ACHN (cell line): ENCODE results near the gene HSD11B2.

Experiments
- DNase-seq: peaks from one replicate; pipeline ENCODE4 v3.0.0-alpha.2; 2015
- in situ Hi-C: cut with HindIII; loops from 2 replicates; pipeline ENCODE4 v1.10.0; 2017; ENCODE audit warnings: low sequenced_read_pairs, low pct_ligation_motif_present, low pct_unique_long_range_greater_than_20kb

HSD11B2 gene

DNA sequence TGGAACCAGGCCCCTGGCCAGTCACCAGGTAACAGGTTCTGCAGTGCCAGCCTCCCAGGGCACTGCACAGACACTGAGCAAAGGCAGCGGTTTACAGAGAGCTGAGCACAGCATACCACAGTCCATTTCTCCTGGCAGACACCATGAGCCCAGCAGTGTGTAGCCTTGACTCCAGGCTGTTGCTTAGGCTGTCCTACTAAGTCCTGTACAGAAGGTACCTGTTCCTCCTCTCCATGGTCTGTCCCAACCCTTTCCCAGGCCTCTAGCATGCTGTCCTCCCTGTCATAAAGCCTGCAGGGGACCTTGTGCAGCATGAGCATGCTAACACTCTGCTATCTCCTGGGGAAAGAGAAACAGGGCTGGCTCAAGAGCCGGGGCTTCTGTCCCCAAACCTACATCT is 30.0 kb downstream of the HSD11B2 start:
- in situ Hi-C loops = no loop called here
- DNase-seq = no peak

DNA sequence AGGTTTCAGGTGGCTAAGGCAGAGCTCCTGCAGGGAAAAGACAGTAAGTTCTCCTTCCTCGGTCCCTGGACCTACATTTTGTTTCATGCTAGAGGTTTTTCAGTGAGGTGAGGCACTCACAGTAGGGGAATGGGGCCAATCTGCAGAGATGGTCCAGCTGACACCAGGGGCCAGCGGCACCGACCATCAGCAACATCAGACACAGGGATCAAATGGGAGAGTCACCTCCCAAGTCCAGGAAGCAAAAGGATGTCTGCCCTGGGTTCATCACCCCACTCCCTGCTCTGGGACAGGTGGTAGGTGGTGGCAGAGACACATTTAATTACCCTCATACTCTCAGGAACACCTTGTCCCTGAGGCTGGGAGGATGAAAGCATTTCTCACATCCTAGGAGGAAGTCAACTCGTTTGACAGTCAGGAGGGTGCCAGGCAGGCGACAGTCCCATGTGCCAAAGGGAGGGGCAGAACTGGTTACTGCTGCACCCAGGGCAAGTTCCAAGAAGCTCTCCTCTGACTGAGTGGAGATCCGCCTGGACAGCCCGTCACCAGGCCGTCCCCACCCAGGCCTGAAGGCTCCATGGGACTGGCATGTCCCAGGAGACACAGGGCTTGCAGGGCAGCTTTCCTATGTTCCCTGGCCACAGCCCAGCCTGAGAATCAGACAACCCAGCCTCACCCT is 30.8 kb downstream of the HSD11B2 start:
- DNase-seq = no peak
- in situ Hi-C loops = no loop called here

DNA sequence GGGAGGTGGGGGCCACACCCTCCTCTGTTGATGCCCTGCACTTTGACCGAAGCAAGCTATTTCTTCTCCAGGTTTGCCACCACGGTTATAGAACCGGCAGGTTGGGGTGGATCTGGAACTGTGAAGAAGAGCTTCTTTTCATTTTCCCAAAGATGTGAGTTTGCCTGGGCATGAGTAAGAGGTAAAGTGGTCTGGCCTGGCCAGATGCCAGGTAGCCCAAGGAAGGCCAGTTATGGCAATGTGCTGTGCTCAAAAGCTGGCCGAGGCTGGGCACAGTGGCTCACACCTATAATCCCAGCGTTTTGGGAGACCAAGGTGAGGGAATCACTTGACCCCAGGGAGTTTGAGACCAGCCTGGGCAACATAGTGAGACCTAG is 31.3 kb downstream of the HSD11B2 start:
- DNase-seq = no peak
- in situ Hi-C loops = no loop called here

DNA sequence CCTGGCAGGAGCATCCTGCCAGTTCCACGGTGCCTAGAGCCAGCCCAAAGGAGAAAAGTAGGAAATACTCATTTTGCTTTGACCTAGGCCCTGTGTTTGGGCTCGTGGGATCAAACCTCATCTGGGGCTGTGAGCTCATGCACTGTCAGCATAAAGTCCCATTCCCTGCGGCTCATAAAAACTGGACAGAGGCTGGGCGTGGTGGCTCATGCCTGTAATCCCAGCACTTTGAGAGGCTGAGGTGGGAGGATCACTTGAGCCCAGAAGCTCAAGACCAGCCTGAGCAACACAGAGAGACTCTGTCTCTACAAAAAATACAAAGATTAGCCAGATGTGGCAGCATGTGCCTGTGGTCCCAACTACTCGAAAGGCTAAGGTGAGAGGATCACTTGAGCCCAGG is 32.1 kb downstream of the HSD11B2 start:
- DNase-seq = no peak
- in situ Hi-C loops = no loop called here

DNA sequence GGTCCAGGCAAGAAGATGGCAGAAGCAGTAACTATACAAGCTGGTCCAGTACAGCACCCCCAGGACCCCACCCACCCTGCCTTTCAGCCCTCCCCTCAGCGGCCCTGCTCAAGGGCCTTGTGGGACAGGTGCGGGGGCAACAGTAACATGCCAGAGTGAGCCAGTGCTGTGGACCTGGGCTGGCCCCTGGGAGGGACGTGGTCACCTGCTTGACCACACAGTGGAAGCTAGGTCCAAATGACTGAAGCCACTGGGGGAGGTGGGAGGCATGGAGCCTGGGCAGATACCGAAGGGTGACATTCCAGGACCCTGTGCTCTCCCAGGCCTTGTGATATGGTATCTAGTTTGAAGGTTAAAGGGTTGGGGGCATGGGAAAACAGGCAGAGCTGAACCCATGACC is 32.8 kb downstream of the HSD11B2 start:
- in situ Hi-C loops = no loop called here
- no peak for DNase-seq

DNA sequence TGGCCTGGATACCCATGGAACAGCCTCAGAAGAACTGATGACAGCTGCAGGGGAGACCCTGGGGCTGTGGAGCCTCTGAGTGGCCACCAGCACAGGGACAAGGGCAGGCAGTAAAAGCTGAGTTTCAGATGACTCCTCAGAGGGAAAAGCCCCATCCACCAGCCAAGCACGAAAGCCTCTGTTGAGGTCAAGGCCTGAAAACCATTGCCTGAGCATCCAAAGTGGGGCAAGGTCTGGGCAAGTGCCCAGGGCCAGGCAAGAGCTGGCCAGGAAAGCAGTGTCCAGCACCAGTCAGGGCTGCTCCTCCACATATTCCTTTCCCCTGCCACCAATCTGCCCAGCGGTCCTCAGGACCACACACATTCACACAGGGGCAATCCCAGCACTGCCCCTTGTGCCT is 33.6 kb downstream of the HSD11B2 start:
- in situ Hi-C loops = no loop called here
- no peak for DNase-seq

DNA sequence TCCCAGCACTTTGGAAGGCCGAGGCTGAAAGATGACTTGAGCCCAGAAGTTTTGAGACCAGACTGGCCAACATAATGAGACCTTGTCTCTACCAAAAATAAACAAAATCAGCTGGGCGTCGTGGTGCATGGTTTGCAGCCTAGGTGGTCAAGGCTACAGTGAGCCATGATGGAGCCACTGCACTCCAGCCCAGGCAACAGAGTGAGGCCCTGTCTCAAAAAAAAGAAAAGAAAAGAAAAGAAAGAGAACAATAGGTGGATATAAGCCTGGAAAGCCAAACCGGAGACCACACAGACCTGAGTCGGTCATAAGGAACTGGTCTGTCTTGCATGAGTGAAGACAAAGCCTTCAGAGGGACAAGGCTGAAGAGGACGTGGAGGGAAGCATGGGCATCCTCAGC is 35.7 kb downstream of the HSD11B2 start:
- in situ Hi-C loops = no loop called here
- no peak for DNase-seq

DNA sequence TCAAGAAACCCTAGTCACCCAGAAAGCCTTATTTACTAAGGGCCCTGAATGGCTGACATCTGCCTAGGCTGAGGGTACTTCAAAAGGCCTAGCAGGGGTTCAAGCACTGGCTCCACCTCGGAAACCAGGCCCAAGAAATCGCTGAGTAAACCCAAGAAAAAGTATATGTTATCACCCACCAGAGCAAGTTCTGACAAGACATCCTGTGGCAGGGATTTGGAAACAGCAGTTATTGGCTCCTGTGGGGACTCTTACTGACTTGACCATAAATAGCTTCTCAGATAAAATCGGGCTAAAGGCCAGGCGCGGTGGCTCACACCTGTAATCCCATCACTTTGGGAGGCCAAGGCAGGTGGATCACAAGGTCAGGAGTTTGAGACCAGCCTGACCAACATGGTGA is 37.8 kb downstream of the HSD11B2 start:
- DNase-seq = no peak
- in situ Hi-C loops = no loop called here

DNA sequence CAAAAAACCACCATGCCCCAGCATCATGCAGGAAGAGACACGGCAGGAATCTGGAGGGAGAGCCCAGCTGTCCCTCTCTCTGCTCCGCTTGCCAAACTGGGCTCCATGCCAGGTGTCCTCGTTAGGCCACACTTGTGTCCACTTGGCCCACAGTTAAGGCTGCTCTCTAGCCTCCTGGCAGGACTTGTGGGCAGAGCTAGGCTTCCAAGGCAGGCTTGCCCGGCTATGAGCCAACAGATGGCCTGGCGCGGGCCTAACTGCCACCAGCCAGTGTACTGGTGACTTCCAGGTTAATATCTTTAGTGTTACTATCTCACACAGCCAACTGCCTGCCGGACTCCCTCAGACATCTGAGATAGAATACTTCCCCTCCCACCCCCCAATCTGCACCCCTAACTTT is 39.4 kb downstream of the HSD11B2 start:
- no peak for DNase-seq
- in situ Hi-C loops = no loop called here

DNA sequence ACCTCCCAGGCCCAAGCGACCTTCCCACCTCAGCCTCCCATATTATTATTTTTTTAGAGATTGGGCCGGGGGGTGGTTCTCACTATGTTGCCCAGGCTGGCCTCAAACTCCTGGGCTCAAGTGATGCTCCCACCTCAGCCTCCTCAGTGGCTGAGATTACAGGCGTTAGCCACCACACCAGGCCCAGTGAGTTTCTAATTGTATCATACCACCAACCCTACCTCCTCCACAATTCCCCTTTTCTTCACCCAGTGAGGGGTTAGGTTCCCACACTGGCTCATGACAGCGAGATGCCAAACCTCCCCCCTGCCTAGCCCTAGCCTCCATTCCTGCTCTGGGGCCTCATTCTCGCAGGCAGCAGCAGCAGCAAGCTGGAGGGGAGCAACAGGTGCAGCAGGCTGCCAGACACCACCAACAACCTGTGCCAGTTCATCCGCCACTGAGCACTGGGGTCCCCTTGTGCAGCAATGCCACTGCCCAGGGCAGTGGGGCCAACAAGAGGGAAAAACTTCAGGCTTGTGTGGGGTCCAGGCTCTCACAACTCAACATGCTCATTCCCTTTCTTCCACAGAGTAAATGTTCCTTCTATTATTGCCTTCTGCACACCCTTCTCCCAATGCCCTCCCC is 41.0 kb downstream of the HSD11B2 start:
- no peak for DNase-seq
- in situ Hi-C loops = no loop called here

DNA sequence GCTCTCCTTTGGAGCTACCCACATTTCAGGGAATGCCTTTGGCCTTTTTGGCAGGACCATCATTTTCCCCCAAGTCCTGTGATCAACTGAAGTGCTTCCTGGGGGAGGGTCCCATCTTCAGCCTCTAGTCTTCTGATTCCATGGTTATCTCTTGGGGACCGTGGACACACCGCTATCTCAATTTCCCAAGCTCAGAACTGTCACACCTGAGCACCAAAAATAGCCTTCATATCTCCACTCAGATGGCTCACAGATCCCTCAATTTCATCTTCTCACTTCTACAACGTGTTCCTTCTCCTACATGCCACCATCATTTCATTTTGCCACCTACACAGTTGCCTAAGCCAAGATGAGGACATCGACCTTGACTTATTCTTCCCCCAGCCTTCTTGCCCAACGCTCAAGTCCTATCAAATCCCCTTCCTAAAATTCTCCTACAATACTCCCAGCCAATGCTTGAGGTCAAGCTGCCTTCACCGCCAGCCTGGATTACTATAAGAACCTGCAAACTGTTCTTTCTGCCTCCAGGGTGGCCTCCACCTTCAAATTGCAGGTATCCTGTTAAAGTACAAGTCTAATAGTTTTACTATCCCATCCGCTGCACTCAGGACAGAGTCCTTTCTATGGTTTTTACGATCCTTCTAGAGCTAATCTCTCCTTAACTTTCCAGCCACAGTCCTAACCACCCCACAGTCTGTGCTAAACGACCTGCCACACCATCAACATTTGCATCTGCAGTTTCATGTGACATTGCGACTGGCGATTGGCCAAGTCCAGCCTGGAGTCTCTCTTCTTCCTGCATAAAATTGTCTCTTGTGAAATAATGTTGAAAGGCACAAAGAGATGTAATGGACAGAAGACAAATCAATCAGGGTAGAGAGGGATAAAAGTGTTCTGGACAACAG is 43.9 kb downstream of the HSD11B2 start:
- in situ Hi-C loops = no loop called here
- DNase-seq = no peak

DNA sequence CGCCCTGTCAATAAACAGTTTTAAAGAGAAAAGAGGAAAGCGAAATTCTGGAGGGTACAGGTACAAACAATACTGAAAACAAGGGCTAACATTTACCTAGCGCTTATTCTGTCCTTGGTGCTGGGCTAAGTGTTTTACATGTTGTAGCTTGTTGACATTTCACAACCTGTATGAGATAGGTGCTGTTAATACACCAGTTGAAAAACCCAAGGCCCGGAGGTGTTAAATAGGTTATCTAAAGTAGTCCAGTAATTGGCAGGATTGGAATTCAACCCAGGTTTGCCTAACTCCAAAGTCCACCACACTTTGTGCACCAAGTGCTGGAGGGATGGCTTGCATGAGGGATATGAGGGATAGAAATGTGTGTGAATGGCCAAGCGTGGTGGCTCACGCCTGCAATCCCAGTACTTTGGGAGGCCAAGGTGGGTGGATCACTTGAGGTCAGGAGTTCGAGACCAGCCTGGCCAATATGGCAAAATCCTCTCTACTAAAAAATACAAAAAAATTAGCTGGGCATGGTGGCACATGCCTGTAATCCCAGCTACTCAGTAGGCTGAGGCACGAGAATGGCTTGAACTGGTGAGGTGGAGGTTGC is 47.1 kb downstream of the HSD11B2 start:
- in situ Hi-C loops = no loop called here
- DNase-seq = no peak

DNA sequence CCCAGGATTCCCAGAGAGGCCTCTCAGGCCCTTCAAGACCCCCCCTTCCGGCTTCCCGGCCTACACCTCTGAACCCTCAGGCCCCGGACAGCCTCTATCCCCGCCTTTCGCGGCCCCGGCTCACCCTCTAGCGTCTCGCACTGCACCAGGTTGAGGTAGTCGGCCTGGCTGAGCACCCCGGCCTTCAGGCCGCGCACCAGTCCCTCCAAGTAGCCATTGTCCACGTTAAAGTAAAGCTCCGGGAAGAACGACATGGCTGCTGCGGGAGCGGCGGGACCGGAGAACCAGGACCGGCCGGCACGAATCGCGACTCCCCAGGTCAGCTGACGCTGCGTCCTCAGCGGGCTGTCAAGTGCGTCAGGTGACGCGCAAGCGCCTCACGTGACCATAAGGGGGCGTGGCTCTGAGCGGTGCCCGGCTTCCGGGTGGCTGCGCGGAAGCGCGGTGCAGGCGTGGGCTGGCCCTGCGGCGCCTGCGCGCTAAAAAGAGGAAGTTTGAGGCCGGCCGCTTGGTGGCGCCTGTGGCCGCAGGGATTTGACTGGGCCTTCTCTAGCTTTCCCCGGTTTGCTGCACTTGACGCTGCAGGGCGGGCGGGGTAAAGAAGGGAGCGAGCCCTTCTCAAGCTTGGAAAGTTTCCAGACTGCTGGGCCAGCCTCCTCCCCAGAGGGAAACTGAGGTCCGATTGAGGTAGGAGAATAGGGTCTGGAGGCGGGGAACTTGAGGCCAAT is 50.1 kb downstream of the HSD11B2 start, which contains the start of gene ATP6V0D1:
Gene ATP6V0D1, minus strand, starts transcription at position 325 of the 728 bp plus-strand sequence. Its CDS starts 71 bp downstream, at position 254.
- peak; percentile 99 for DNase-seq
- in situ Hi-C loops = no loop called here

DNA sequence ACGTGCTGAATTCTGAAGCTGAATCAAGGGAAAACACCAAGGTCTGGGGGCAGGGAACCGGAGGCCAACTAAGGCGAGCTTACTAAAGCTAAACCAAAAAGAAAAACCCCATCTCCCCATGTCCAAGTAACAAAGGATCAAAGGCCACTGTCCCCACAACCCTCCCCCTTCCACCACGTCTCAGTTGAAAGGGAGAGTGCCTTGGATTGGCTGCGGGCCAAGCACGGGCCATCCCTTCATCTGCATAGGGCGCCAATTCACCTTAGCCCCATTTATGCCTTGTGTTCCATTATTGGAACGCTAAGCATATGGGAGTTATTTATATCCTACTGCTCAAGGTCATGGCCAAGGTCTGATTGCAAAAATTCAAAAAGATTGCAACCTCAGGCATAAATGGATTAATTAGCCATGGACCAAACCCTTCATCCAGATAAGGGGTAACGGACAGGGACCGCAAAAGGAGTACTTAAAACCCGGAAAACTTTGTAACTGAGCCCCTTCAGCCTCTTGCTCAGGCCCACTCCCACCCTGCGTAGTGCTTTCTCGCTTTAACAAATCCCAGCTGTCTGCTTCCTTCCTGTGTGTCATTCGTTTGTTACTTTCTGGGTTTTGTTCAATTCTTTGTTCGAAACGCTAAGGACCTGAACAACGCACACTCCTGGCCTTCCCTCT is 50.8 kb downstream of the HSD11B2 start:
- in situ Hi-C loops = no loop called here
- DNase-seq = no peak

DNA sequence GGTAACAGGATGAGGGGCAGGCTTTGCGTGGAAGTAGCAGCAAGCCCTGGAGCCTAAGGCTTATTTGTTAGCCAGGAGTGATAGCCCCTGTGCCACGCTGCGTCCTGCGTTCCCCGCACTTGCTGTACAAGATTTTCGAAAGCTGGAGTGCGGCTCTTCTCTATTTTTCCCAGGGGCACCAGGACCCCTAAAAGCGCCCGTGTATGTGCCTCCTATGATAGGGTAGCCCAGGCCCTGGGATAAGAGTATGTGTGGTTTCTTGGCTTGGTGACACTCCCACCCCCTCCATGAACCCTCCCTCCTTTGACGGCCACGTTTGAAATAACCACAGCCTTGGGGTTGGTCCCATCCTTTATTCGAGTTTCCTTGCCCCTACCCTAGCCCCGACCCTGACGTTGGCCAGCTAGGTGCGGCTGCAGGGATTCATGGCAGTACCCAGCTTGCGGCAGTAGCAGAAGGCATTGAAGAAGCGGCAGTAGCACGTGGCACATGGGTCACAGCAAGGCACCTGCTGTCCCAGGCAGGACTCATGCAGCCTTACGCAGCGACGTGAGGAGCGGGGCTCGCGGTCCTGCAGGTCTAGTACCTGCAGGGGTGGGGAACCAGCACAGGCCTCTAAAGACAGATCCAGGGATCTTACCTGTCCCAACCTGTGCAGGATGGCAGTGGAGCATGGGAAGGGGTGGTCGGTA is 51.5 kb downstream of the HSD11B2 start:
- in situ Hi-C loops = no loop called here
- no peak for DNase-seq

DNA sequence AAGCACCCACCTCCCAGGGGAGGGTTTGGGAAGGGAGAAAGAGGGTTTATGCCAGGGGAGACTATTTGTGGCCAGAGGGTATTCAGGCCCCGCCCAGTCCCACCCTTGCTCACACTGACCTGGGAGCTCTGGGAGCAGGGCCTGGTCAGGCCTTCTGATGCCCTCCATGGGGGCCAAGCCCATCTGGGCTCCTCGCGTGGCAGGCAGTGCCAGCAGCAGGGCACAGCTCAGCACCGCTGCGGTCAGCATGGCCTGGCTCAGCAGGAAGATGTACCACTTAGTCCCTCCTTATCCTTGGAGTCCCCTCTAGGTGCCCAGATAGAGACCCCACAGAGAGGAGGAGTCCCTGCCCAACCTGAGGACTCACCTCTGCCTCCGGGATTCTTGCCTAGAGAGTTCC is 52.2 kb downstream of the HSD11B2 start, which contains the start of gene AGRP:
Gene AGRP, minus strand, starts transcription at position 398 of the 400 bp plus-strand sequence. Its CDS starts 149 bp downstream, at position 249.
- in situ Hi-C loops = no loop called here
- no peak for DNase-seq

DNA sequence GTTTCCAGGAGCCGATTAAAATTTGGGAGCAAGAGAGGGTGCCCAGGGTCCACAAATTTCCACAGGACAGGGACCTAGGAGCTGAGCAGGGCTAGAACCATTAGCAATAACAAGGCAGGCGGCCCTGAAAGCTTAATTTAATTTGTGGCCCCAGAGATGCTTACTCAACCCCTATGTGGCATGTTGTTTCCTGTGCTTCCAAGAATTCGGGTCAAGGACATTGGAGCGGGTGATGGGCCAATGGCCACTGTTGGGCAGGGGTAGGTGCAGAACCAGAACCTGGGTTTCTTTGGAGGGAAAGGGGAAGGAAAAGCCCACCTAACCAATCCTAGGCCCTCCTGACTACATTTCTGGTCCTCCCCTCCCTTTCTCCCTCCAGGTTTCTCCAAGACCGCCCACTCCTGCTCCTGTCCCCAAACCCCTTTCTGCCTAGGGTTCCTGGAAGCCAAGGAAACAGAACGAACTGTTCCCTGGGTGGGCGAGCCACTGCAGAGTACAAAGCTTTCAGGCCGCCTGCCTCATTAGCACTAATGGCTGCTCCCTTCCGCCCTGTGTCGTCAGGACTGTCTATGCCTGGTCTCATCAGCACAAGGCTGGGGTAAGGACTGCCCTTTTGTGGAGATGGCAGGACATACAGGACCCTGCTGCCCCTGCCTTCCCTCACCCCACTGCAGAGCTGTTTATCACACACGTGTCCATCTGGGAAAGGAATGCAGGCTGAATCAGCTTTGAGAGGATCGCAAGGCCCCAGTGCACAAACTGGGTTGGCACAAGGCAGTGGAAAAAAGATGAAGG is 53.0 kb downstream of the HSD11B2 start:
- in situ Hi-C loops = no loop called here
- DNase-seq = peak; percentile 20
